Measurements from ENCODE around the gene FBXW5.

DNA sequence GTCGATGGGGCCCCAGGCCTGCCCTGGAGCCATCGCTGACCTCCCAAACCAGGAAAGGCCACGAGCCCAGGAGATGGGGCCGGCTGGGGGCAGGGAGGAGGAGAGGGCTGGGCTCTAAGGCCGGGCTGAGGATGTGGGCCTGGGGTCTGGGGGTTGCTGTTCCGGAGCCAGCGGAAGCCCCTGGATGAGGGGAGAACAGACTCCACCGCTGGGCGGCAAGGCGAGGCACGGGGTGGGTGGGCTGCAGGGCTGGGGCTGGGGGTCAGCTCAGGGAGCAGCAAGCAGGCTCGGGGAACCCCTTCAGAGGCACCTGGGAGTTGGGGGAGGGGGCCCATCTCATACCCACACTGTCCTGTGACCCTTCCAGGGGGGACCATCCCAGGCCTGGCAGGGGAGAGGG, 19.2 kb upstream of the FBXW5 start:
- TF ChIP-seq TOE1 (IDR thresholded peaks at IDR 0.05; ENCODE audit: borderline replicate concordance) (no peak), TOE1 (CRISPR knock-in tag; IDR thresholded peaks at IDR 0.05; ENCODE audit: borderline replicate concordance, low read depth) (no peak), POLR2B (IDR thresholded peaks at IDR 0.05; ENCODE audit: low read depth, partially characterized antibody) (no peak), PHF21A (IDR thresholded peaks at IDR 0.05; ENCODE audit: borderline replicate concordance, low read depth) (no peak), NR1H2 (CRISPR knock-in tag; IDR thresholded peaks at IDR 0.05) (no peak), DIDO1 (tag; IDR thresholded peaks at IDR 0.05; ENCODE audit: low read depth) (no peak), HMG20A (CRISPR knock-in tag; conservative IDR thresholded peaks at IDR 0.05) (no peak), ZFP36 (IDR thresholded peaks at IDR 0.05; ENCODE audit: low read depth, low read length, partially characterized antibody) (no peak)
- TF ChIP-seq, protein P1, sequence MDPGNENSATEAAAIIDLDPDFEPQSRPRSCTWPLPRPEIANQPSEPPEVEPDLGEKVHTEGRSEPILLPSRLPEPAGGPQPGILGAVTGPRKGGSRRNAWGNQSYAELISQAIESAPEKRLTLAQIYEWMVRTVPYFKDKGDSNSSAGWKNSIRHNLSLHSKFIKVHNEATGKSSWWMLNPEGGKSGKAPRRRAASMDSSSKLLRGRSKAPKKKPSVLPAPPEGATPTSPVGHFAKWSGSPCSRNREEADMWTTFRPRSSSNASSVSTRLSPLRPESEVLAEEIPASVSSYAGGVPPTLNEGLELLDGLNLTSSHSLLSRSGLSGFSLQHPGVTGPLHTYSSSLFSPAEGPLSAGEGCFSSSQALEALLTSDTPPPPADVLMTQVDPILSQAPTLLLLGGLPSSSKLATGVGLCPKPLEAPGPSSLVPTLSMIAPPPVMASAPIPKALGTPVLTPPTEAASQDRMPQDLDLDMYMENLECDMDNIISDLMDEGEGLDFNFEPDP (CRISPR knock-in tag; IDR thresholded peaks at IDR 0.05): no peak
- TF ChIP-seq, protein P2, sequence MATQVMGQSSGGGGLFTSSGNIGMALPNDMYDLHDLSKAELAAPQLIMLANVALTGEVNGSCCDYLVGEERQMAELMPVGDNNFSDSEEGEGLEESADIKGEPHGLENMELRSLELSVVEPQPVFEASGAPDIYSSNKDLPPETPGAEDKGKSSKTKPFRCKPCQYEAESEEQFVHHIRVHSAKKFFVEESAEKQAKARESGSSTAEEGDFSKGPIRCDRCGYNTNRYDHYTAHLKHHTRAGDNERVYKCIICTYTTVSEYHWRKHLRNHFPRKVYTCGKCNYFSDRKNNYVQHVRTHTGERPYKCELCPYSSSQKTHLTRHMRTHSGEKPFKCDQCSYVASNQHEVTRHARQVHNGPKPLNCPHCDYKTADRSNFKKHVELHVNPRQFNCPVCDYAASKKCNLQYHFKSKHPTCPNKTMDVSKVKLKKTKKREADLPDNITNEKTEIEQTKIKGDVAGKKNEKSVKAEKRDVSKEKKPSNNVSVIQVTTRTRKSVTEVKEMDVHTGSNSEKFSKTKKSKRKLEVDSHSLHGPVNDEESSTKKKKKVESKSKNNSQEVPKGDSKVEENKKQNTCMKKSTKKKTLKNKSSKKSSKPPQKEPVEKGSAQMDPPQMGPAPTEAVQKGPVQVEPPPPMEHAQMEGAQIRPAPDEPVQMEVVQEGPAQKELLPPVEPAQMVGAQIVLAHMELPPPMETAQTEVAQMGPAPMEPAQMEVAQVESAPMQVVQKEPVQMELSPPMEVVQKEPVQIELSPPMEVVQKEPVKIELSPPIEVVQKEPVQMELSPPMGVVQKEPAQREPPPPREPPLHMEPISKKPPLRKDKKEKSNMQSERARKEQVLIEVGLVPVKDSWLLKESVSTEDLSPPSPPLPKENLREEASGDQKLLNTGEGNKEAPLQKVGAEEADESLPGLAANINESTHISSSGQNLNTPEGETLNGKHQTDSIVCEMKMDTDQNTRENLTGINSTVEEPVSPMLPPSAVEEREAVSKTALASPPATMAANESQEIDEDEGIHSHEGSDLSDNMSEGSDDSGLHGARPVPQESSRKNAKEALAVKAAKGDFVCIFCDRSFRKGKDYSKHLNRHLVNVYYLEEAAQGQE (IDR thresholded peaks at IDR 0.05; ENCODE audit: borderline replicate concordance): no peak
- TF ChIP-seq, protein P2 (CRISPR knock-in tag; IDR thresholded peaks at IDR 0.05; ENCODE audit: low read depth): no peak

Measured in K562 (cell line).